Fibroblast of mammary gland (primary cell): ENCODE results near the gene KCNA1.
A peak's percentile ranks its signal among the peaks of the same experiment; 100 is the strongest.

Experiments used
- DNase-seq: peaks from one replicate; pipeline ENCODE4 v3.0.0-alpha.2; 2010; ENCODE audit warnings: low read depth
- H3K4me3 ChIP-seq: 2 replicates; pipeline ENCODE4 v1.5.1; 2011; ENCODE audit warnings: low read depth, mild to moderate bottlenecking, low read length, moderate library complexity; ENCODE audit not compliant: control insufficient read depth
- TF ChIP-seq, protein P1 (sequence below): conservative IDR thresholded peaks from 2 replicates; pipeline ENCODE4 v1.5.1; 2011; ENCODE audit warnings: low read depth, low read length, inconsistent platforms; ENCODE audit not compliant: control insufficient read depth, insufficient read depth

Gene KCNA1

DNA sequence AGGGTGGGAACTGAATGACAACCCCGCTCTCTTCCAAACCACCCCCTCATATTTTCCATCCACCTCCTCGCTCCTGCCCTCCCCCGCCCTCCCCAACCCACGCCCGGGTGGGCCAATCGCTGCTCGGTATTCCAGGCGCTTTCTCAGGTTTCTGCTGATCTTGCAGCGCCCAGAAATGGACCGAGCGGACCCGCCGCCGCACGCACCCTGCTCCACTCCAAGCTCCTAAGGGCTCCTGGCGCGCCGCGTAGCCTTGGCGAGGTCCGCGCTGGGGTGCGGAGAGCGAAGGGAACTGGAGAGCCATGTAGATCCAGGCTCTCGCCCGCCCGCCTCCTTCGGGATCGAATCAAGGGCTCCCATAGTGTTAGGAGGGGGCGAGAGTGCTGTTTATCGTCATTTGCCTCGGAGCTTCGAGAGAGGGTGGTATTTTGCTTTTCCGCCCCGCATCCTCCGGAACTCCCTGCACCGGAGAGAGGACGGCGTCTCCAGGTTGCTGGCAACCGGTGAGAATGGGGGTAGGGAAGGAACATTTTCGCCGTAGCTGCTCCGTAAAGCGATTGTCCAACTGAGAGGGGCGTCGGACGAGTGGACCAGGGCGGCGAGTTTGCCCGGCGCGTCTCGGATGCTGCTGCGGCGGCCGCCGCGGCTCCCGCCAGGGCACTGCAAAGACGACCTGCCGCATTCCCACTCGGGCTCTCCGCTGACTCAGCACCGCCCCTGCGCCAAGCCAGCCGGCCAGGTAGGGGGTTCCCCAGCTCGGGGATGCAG lies at the start of gene KCNA1:
Gene KCNA1, plus strand, starts transcription at position 172 of the 768 bp plus-strand sequence. CDS start 1,474 bp downstream, outside the sequence.
- peak within 1 kb of the TSS; percentile 21 for H3K4me3 ChIP-seq
- TF ChIP-seq, protein P1, sequence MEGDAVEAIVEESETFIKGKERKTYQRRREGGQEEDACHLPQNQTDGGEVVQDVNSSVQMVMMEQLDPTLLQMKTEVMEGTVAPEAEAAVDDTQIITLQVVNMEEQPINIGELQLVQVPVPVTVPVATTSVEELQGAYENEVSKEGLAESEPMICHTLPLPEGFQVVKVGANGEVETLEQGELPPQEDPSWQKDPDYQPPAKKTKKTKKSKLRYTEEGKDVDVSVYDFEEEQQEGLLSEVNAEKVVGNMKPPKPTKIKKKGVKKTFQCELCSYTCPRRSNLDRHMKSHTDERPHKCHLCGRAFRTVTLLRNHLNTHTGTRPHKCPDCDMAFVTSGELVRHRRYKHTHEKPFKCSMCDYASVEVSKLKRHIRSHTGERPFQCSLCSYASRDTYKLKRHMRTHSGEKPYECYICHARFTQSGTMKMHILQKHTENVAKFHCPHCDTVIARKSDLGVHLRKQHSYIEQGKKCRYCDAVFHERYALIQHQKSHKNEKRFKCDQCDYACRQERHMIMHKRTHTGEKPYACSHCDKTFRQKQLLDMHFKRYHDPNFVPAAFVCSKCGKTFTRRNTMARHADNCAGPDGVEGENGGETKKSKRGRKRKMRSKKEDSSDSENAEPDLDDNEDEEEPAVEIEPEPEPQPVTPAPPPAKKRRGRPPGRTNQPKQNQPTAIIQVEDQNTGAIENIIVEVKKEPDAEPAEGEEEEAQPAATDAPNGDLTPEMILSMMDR: no peak
- peak; percentile 12 for DNase-seq

DNA sequence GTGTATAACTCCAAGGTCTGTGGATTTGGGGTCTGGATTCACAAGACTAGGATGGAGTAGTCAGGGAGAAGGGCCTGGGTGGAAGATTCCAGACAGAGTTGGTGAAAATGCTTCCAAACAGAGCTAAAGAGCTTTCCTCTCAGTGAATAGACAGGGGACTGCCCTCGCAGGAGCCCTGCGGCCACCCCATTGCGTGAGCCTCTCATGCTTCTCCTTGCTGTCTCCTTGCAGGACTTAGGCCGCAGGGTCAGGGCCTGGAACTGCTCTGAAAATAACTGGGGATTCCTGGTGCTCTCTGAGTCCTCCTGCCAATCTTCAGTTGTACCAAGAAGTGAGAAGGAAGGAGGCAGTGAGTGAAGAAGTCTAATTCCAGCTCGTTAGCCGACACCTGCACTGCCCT lies 49.0 kb upstream of the KCNA1 start:
- TF ChIP-seq, protein P1: no peak

DNA sequence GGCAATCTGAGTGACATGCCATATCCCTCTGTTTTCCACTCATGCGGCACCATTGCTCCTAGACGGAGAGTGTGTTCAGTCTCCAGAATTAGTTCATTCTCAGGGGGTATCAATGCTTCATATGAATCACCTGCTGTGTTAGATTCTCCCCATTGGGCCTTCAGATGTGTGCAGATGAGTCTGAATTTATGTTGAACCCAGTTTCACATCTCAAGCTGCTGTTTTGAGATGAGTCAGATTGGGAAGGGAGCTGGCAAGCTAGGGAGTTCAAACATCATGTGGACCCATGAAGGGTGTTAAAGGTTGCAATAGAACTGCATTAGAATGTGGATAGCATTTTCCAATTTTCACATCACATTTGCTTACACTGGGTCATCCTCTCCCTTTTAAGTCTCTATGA lies 46.9 kb upstream of the KCNA1 start:
- no peak overlapping the region for H3K4me3 ChIP-seq
- TF ChIP-seq, protein P1: no peak
- DNase-seq: peak; percentile 14

More for the DNA sequence above, 49.0 kb upstream of the KCNA1 start:
- no peak for DNase-seq
- H3K4me3 ChIP-seq: no peak overlapping the region

DNA sequence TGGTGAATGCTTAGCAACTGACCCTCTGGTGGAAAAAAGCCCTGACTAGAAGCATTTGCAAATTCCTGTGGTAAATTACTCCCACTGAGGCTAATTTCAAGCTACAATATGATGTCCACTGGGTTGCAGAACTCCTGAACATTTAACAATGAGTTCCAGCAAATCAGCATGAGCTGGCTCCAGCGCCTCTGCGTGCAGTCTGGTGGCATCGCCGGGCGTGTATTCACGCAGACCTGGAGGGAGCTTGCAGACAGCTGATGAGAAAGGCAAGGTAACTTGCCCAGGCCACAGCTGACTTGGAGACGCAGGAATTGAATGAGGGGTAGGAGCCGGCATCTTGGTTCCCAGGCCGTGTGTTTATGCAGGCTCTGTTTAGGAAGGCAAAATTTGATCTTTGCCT lies 45.1 kb upstream of the KCNA1 start:
- DNase-seq: no peak
- H3K4me3 ChIP-seq: no peak overlapping the region
- TF ChIP-seq, protein P1: no peak

DNA sequence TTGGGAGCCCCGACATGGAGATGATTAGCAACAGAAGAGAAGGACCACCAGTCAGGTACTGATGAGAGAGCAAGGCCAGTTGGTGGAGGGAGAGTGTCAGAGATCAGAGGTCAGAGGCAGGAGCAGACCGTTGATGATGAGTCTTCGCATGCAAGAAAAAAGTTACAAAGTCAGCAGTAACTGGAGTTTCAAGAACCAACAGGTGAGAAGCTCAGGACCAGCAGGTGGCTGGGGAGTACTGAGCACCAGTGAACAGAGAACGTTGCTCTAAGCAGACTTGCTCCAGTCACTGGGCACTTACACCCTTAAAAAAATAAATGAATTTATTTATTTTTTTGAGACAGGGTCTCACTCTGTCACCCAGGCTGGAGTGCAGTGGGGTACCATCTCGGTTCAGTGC lies 44.5 kb upstream of the KCNA1 start:
- H3K4me3 ChIP-seq: no peak overlapping the region
- DNase-seq: no peak
- TF ChIP-seq, protein P1: no peak

DNA sequence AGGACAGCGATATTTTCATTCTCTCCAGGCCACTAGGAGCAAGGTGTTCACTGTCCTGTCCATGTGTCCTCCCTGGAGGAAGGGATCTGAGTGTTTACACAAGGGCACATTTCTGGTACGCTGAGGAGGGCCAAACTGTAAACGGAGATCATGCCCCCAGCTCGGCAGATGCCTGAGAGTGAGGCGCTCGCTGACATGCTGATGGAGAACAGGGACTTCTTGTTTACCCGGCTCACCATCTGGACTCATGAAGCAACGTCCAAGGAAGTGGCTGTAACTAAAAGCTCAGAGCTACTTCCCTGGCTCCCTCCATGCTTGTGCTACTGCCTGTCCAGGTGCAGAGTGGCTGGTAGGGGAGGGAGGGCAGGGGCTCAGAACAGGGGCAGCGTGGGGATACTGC lies 43.4 kb upstream of the KCNA1 start:
- TF ChIP-seq, protein P1: no peak
- no peak overlapping the region for H3K4me3 ChIP-seq
- no peak for DNase-seq

DNA sequence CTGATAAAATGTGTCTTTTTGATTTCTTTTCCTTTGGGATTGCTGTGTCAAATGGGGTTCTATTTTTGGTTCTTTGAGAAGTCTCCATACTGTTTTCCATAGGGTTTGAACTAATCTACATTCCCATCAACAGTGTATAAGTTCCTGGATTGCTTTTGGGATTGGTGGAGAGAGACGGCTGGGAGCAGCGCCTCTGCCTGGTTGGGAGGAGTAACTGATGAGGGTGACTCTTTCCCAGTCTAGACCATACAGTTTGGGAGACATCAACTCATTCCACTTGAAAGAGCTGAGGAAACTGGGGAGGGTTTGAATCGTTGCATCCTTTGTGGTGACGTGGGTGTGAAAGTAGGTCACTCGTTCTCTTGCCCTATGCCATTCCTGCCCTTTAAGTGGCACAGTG lies 42.3 kb upstream of the KCNA1 start:
- no peak overlapping the region for H3K4me3 ChIP-seq
- DNase-seq: no peak
- TF ChIP-seq, protein P1: no peak
